ENCODE data around the gene RAB40B. TPM values are rescaled to one million over a fixed set of nuclear protein-coding genes. Genes with fewer than 3 reads are reported as not detected.
"Not testable (repeated sequence)": the region's sequence is repeated elsewhere in the genome, so short reads cannot be mapped to it uniquely, and the experiment has no call there.

Gene RAB40B
- total and polyA plus RNA-seq, 5 experiments from 2014 or later, result 1.4 to 6.1 (median 2.7) TPM

DNA sequence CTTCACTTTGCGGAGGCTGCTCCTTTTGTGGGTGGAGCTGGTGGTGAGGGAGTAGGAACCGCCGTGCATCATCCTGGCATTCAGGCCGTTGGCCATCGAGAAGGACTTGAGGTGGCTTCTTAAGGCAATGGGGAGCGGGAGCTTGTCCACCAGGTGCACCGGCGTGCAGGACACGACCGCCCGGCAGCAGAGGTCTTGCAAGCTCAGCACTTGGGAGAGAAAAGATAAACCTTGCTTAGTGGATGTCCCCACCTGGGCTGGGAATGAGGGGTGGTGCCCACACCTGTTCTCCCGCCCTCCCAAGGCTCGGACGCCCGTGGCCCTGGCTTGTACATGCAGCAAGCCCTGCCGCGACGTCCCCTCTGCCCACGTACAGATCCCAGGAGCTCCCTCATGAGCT is 40.6 kb downstream of the RAB40B start:
- POLR2A ChIA-PET, result no interaction called here
- no peak for DNase-seq

GRCh38 chr17:82656266-82656665 is 42.2 kb downstream of the RAB40B start:
- no peaks in the 10 kb centered on the region for H3K27me3 Mint-ChIP-seq

More for the DNA sequence above, 40.6 kb downstream of the RAB40B start:
- no peak overlapping the region for H3K27ac Mint-ChIP-seq
- peaks cover 0 to 4% (median 0%) of the 10 kb centered on the region in 3 donors for H3K36me3 Mint-ChIP-seq
- H3K4me1 Mint-ChIP-seq, result no peaks in the 10 kb centered on the region
- H3K27me3 Mint-ChIP-seq, result no peaks in the 10 kb centered on the region
- H3K4me3 Mint-ChIP-seq, result no peak overlapping the region
- H3K9me3 Mint-ChIP-seq, result no peaks in the 10 kb centered on the region
- ATAC-seq, result no peak

DNA sequence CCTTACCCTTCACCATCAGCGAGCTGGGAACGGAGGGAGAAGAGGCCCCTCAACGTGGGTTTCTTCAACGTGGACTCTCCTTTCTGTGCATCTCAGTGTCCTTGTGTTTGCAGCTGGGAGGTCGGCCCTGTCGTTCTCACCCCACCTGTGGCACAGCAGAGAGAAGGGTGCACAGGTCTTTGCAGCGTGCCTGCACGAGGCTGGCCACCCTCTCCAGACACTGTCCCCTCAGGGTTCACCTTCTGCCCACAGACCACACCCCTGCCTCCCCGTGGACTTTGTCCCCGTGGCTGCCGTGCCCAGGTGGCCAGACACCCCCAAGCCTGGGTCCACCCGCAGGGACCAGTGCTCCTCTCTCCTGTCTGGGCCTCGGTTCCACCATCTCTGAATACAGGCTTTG is 43.0 kb downstream of the RAB40B start:
- POLR2A ChIA-PET, result no interaction called here
- no peaks in the 10 kb centered on the region for H3K27me3 Mint-ChIP-seq
- H3K4me3 Mint-ChIP-seq, result no peak overlapping the region
- peaks cover 0 to 2% (median 0%) of the 10 kb centered on the region in 3 donors for H3K36me3 Mint-ChIP-seq
- ATAC-seq, result no peak
- H3K4me1 Mint-ChIP-seq, result no peaks in the 10 kb centered on the region
- no peaks in the 10 kb centered on the region for H3K9me3 Mint-ChIP-seq
- H3K27ac Mint-ChIP-seq, result no peak overlapping the region
- no peak for DNase-seq

More at GRCh38 chr17:82656266-82656665, 42.2 kb downstream of the RAB40B start:
- DNase-seq (no peak), ATAC-seq (no peak)
- H3K4me1 Mint-ChIP-seq, result no peaks in the 10 kb centered on the region
- no peak overlapping the region for H3K4me3 Mint-ChIP-seq
- H3K36me3 Mint-ChIP-seq, result peaks cover 0 to 4% (median 0%) of the 10 kb centered on the region in 3 donors
- POLR2A ChIA-PET, result no interaction called here
- no peaks in the 10 kb centered on the region for H3K9me3 Mint-ChIP-seq
- no peak overlapping the region for H3K27ac Mint-ChIP-seq

DNA sequence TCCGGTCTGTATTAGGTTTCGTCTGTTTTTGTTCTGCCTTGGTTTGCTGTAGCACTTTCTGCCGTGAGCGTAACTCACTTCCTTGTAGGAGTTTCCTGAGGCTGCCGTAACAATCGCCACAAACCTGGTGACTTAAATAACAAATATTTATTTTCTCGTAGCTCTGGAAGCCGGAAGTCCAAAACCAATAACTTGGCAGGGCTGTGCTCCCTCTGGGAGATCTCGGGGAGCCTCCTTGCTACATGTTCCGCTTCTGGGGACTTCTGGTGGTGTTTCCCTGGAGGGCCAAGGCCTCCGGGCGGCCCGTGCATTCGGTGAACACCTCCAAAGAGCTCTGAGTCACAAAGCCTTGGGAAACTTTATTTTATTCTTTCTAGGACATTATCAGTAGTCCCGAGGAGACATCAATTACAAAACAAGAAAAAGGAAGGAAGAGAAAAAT is 43.4 kb downstream of the RAB40B start:
- POLR2A ChIA-PET, result no interaction called here
- ATAC-seq, result no peak
- DNase-seq, result no peak
- H3K4me3 Mint-ChIP-seq, result no peak overlapping the region
- H3K27me3 Mint-ChIP-seq, result no peaks in the 10 kb centered on the region
- peak overlapping the region in 2 of 10 donors; percentile 33 to 43 for H3K27ac Mint-ChIP-seq
- H3K36me3 Mint-ChIP-seq, result peaks cover 0 to 2% (median 0%) of the 10 kb centered on the region in 3 donors
- H3K4me1 Mint-ChIP-seq, result no peaks in the 10 kb centered on the region
- no peaks in the 10 kb centered on the region for H3K9me3 Mint-ChIP-seq

- DNase-seq, H3K4me1 Mint-ChIP-seq, POLR2A ChIA-PET, H3K36me3 Mint-ChIP-seq, H3K27ac Mint-ChIP-seq, H3K27me3 Mint-ChIP-seq, ATAC-seq, H3K4me3 Mint-ChIP-seq, H3K9me3 Mint-ChIP-seq: not testable (repeated sequence)
Observed at GRCh38 chr17:82654611-82655010, 43.9 kb downstream of the RAB40B start.

- no peak for ATAC-seq
- Mint-ChIP-seq H3K4me3 (no peak overlapping the region), H3K36me3 (peaks cover 0 to 2% (median 0%) of the 10 kb centered on the region in 3 donors), H3K27me3 (no peaks in the 10 kb centered on the region), H3K27ac (peak overlapping the region in 1 of 10 donors; percentile 76), H3K4me1 (peaks cover 0 to 7% (median 3%) of the 10 kb centered on the region in 4 donors), H3K9me3 (no peaks in the 10 kb centered on the region)
- POLR2A ChIA-PET, result no interaction called here
- DNase-seq, result no peak
Observed at GRCh38 chr17:82653651-82654528, 44.6 kb downstream of the RAB40B start.

GRCh38 chr17:82650723-82651122 is 47.8 kb downstream of the RAB40B start:
- ATAC-seq (no peak), DNase-seq (no peak)
- Mint-ChIP-seq H3K36me3 (peaks cover 0 to 3% (median 0%) of the 10 kb centered on the region in 3 donors), H3K27ac (peak overlapping the region in 2 of 10 donors; percentile 37 to 41), H3K27me3 (no peaks in the 10 kb centered on the region), H3K4me3 (no peak overlapping the region), H3K4me1 (peaks cover 6 to 19% (median 14%) of the 10 kb centered on the region in 4 donors), H3K9me3 (no peaks in the 10 kb centered on the region)
- POLR2A ChIA-PET, result interaction anchor here (0.6 kb wide), 1 partner anchor 25 kb away, joined by 3 read pairs; no protein-coding TSS in a partner anchor

- H3K4me3 Mint-ChIP-seq, result peak overlapping the region; percentile 41 to 87 (median 57)
- H3K27me3 Mint-ChIP-seq, result no peaks in the 10 kb centered on the region
- H3K27ac Mint-ChIP-seq, result peak overlapping the region; percentile 53 to 87 (median 67)
- POLR2A ChIA-PET, result interaction anchor here (0.8 kb wide), 1 partner anchor 32 kb away, joined by 3 read pairs; no protein-coding TSS in a partner anchor
- no peak for ATAC-seq
- H3K9me3 Mint-ChIP-seq, result no peaks in the 10 kb centered on the region
- peaks cover 0 to 11% (median 0%) of the 10 kb centered on the region in 3 donors for H3K36me3 Mint-ChIP-seq
- no peak for DNase-seq
- H3K4me1 Mint-ChIP-seq, result peaks cover 6 to 27% (median 22%) of the 10 kb centered on the region in 4 donors
Observed at GRCh38 chr17:82649501-82650261, 48.8 kb downstream of the RAB40B start.

DNA sequence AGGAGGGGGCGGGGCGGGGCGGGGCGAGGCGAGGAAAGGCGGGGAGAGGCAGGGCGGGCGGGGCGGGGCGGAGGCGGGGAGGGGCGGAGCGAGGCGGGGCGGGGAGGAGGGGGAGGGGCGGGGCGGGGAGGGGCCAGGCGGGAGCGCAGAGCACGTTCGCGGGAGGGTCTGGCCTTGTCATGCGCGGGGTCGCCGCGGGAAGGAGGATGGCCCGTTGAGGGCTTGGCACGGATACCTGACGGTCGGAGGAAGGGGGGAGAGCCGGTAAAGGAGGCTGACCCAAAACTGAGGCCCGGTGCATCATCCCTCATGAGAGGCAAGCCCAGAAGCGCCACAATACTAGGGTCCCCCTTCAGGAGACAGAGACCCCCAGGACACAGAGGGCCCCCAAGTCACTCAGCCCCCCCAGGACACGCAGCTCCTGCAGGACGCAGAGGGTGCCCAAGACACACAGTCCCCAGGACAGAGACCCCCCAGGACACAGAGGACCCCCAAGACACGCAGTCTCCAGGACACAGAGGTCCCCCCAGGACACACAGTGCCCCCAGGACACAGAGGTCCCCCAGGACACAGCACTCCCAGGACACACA is 49.7 kb downstream of the RAB40B start:
- Mint-ChIP-seq H3K27ac (peak overlapping the region in 6 of 10 donors; percentile 57 to 84 (median 70)), H3K27me3 (no peaks in the 10 kb centered on the region), H3K4me1 (peaks cover 10 to 32% (median 28%) of the 10 kb centered on the region in 4 donors), H3K36me3 (peaks cover 0 to 19% (median 1%) of the 10 kb centered on the region in 3 donors), H3K4me3 (peak overlapping the region in 7 of 10 donors; percentile 26 to 87 (median 50)), H3K9me3 (no peaks in the 10 kb centered on the region)
- POLR2A ChIA-PET, result interaction anchor here (0.8 kb wide), 1 partner anchor 33 kb away, joined by 3 read pairs; no protein-coding TSS in a partner anchor
- DNase-seq (peak in 6 of 10 donors; percentile 29 to 74 (median 49)), ATAC-seq (peak; percentile 10 to 43)

GRCh38 chr17:82648165-82648668 is 50.3 kb downstream of the RAB40B start, which contains the start of gene WDR45B:
Gene WDR45B, minus strand, starts transcription at chr17:82648444. Its CDS starts 104 bp downstream, at chr17:82648340.
- peaks cover 11 to 36% (median 29%) of the 10 kb centered on the region in 4 donors for H3K4me1 Mint-ChIP-seq
- peak within 1 kb of the TSS in 9 of 10 donors; percentile 66 to 93 (median 88) for H3K27ac Mint-ChIP-seq
- POLR2A ChIA-PET, result interaction anchor here (1.3 kb wide), 1 partner anchor 92 kb away, joined by 3 read pairs; no protein-coding TSS in a partner anchor
- H3K4me3 Mint-ChIP-seq, result peak within 1 kb of the TSS; percentile 77 to 92 (median 84)
- ATAC-seq, result peak; percentile 79 to 88
- H3K9me3 Mint-ChIP-seq, result no peaks in the 10 kb centered on the region
- peaks cover 0 to 25% (median 6%) of the 10 kb centered on the region in 3 donors for H3K36me3 Mint-ChIP-seq
- peak; percentile 80 to 93 (median 85) for DNase-seq
- no peaks in the 10 kb centered on the region for H3K27me3 Mint-ChIP-seq

GRCh38 chr17:82647593-82648164 is 50.8 kb downstream of the RAB40B start:
- peak; percentile 40 to 43 for ATAC-seq
- H3K27ac Mint-ChIP-seq, result peak overlapping the region in 9 of 10 donors; percentile 66 to 91 (median 80)

More at GRCh38 chr17:82647593-82648164, 50.8 kb downstream of the RAB40B start:
- peak; percentile 25 to 70 (median 50) for DNase-seq
- Mint-ChIP-seq H3K9me3 (no peaks in the 10 kb centered on the region), H3K36me3 (peaks cover 0 to 31% (median 11%) of the 10 kb centered on the region in 3 donors), H3K27me3 (no peaks in the 10 kb centered on the region), H3K4me3 (peak overlapping the region; percentile 77 to 92 (median 84)), H3K4me1 (peaks cover 11 to 38% (median 29%) of the 10 kb centered on the region in 4 donors)
- POLR2A ChIA-PET, result interaction anchor here (1.0 to 1.3 kb wide), 2 partner anchors 93 to 229 kb away, joined by 3 read pairs; no protein-coding TSS in a partner anchor

All from naive thymus-derived CD8-positive, alpha-beta T cell (primary cell).